DMS 273 treated with DMSO at 0.1 percent for 48 hours (cell line): ENCODE results near the gene PTGDR2.

Experiments used
- DNase-seq: peaks from one replicate; lab custom pipeline; 2025; lab: John Stamatoyannopoulos, UW

Gene PTGDR2

DNA sequence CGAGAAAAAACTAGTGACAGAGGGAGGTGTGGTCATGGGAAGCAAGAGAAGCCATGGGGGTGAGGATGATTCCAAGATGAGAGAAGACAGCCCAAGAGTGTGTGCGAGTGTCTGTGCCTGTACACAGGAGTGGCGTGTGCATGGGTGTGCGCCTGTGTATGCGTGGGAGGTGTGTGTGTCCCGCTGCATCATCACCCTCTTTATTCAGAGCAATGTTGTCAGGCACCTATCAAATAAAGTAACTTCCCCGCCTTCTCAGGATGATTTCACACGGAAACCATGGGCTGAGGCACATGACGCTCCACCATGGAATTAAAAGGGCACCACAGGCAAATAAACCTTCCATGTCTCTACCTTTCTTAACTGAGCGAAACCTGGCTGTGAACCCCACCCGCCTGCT lies 46.1 kb downstream of the PTGDR2 start:
- DNase-seq: no peak

DNA sequence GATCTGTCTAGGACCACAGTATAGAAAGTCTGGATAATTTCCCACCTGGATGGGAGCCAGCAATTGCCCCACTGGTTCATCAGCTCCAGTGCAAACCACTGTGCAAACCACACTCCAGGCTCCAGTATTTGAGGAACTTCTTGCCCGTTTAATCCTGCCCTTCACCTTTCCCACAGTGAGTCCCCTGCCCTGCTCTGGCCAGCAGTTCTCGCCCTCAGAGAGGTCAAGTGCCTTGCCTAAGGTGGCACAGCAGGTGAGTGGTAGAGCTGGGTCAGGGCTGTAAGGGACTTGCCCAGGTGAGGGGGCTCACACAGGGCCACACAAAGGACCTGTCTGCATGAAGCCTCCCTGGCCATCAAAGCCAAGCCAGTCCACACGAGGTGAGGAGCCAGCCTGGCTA lies 46.5 kb downstream of the PTGDR2 start:
- no peak for DNase-seq

- no peak for DNase-seq
Observed at GRCh38 chr11:60803273-60803936, 52.3 kb downstream of the PTGDR2 start.

DNA sequence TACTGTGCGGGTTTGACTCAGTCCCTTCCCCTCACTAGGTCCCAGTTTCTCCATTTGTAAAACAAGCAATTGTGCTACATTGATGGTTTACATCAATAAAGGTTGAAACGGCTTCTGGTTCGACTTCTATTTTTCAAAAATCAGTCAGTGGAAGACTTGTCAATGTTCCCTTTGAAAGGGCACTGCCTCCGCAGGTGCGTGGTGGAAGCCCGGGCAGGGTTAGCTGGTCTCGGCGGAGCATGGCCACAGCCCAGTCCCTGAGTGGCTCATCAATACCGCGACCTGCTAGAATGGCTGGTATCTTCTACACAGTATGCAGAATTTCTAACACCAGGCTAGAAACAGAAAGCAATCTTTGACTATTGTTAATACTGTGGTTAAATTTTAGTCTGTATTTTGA lies 54.6 kb downstream of the PTGDR2 start:
- DNase-seq: no peak
